GM21528 (cell line): Measurements from ENCODE around the gene KLHL35.
"Not testable (repeated sequence)": the region's sequence is repeated elsewhere in the genome, so short reads cannot be mapped to it uniquely, and the experiment has no call there.

Source experiments
- ATAC-seq: cut with Tn5 transposase; IDR thresholded peaks from one replicate; pipeline ENCODE4 v1.9.1; 2021; ENCODE audit warnings: mild to moderate bottlenecking, moderate library complexity; ENCODE audit not compliant: unreplicated experiment, low FRiP score

The KLHL35 gene

GRCh38 chr11:75398906-75399305 lies 34.1 kb downstream of the KLHL35 start:
- ATAC-seq, result no peak

DNA sequence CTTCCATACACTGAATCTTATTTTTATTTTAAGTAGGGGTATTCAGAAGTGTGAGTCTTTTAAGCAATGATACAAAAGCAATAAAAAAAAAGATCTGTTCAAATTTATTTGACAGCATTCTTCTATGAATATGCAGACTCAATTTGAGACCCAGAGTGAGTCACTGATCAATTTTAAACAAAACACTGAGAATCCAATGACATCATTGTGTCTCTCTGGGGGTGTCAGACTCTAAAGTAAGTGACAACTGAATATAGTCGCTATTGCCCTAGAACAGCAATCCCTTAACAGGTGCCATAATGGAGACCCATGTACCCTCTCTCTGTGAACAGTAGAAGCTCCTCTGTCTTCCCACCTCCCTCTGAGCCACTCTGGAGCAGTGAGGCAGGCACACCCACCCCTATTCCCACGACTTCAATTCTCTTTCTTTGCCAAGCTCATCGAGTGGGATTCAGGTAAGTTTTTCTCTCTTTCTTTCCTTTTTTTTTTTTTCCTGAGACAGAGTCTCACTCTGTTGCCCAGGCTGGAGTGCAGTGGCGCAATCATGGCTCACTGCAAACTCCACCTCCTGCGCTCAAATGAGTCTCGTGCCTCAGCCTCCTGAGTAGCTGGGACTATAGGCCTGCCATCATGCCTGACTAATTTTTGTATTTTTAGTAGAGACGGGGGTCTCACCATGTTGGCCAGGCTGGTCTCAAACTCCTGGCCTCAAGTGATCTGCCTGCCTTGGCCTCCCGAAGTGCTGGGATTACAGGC lies 38.7 kb downstream of the KLHL35 start:
- ATAC-seq, result no peak

GRCh38 chr11:75389925-75390324 lies 43.1 kb downstream of the KLHL35 start:
- no peak for ATAC-seq

DNA sequence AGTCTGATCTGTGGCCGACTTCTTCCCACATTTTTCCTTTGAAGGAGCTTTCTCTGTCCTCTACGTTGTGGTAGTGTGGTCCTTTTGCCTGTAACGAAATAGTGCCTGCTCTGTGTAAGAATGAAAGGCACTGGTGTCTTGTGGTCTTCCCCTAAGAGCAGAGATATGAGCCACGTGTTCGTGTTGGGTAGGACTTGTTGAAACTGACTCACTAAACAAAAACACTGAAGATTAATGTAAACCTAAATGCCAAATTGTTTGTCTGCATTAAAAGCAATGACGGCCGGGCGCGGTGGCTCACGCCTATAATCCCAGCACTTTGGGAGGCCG lies 43.8 kb downstream of the KLHL35 start:
- ATAC-seq, result no peak

DNA sequence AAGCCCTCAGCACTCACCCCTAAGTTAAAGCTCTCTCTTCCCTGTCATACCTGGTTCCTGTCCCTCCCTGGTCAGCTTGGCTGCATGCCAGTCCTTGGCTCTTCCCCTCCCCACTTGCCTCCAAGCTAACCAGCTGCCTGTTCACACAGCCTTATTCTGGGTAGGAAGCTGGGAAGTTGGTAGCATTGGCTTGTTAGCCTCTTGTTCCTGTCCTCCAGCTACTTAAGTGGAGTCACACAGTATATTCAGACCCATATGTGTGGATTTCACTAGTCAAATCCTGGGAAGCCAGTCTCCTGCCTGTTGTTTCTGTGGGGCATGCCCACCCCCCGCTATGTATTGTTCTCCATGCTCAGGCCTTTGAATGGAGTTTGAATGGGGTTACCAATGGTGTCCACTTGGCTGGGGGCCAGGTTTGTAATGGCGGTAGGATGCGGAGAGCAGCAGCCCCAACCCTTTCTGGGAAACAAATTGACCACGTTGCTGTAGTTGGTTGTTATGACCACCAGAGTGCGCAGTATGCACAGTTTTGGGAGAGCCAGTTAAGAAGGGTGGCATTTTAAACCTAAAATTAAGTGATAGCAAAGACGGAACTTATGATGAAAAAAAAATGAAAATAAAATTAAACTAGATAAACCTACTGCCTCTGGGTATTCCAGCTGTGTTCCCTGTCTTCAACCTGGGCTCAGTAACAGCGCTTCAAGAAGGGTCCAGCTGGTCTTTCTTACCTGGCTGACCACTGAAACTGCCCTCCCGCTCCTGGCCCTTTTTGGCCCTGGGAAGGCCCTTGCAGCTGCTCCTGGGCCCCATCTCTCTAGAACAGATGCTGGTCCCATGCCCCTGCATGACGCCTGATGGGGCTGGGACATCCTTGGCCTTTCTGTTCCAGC lies 44.4 kb downstream of the KLHL35 start:
- no peak for ATAC-seq

DNA sequence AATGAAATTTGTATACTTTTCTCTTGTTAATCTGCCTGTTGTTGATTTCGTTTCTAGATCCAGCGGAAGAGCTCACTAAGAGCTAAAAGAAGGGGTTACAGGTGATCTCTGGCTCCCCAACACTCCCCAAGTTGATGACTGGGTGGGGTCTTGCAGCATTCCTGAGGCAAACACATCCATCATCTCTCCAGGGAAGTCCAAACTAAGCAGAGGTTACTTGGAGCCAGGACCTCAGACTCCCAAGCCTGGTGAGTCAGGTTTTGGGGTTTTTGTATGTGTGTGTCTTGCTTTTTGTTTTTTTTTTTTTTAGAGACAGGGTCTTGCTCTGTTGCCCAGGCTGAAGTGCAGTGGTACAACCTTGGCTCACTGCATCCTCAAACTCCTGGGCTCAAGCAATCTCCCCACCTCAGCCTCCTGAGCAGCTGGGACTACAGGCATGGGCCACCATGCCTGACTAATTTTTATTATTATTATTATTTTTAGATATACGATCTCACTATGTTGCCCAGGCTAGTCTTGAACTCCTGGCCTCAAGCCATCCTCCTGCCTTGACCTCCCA lies 45.2 kb downstream of the KLHL35 start:
- no peak for ATAC-seq

DNA sequence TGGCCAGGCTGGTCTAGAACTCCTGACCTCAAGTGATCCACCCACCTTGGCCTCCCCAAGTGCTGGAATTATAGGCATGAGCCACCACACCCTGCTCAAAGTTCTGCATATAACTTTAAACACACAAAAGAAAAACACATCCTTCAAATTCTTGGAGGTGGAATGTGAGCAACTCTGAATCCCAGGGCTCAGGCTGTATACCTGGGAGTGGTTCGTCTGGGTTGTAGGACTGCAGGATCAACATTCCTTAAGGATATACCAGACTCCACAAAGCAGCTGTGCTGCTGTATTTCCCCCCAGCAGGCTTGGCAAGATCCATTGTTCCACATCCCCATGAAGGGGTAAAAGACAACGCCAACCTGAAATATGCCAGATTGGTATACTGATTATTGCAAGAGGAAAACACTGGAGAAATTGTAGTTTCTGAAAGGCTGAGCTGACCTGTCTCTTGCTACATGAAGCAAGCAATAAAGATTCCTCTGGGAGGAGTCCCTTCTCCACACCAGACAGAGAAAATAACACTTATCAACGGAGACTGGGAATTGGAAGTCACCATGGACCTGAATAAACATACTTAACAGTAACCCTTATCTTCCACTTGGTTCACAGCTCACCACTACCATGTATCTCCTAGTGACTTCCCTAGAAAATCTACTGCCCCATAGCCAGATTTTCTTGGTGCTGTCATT lies 45.9 kb downstream of the KLHL35 start:
- no peak for ATAC-seq

DNA sequence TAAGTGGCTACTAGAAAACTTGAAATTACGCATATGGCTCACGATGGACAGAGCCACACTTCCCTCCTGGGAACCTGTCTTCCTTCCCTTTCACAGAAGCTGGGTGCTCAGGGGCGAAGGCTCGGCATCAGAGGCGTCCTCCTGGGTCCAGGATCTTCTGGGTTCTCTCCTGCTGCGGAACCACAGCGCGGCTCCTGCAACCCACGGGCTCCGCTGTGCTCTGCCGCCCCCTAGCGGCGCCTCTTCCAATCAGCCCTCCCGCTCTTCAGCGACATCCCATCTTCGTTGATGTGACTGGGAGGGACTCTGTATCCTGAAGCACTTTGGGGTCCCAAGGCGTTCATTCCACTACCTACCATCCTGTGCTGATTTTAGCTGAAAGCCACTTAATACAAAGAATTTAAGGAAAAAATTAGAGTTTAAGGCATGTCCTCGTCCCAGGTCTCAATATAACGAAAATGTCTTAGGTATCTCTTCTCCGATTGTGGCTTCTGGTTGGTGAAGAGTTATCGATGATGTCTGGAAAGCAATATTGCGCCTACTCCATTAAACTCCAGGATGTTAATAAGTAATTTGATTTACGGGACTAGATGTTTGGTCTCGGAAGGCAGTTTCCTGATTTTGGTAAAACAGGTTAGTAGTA lies 48.4 kb downstream of the KLHL35 start:
- no peak for ATAC-seq

DNA sequence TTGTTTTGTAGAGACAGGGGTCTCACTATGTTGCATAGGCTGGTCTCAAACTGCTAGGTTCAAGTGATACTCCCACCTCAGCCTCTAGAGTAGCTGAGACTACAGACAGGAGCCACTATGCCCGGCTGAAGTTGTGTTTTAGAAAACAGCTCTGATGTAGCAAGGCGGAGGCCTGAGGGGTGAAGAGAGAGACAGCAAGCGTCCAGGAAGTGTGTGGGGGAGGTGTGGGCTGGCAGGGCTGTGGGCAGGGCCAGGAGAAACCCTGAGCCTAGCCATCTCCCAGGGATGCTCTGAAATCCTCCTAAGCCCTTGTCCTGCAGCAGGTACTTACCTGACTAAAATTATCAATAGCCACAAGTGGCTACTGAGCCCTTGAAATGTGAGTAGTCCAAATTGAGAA lies 49.8 kb downstream of the KLHL35 start:
- ATAC-seq, result no peak

DNA sequence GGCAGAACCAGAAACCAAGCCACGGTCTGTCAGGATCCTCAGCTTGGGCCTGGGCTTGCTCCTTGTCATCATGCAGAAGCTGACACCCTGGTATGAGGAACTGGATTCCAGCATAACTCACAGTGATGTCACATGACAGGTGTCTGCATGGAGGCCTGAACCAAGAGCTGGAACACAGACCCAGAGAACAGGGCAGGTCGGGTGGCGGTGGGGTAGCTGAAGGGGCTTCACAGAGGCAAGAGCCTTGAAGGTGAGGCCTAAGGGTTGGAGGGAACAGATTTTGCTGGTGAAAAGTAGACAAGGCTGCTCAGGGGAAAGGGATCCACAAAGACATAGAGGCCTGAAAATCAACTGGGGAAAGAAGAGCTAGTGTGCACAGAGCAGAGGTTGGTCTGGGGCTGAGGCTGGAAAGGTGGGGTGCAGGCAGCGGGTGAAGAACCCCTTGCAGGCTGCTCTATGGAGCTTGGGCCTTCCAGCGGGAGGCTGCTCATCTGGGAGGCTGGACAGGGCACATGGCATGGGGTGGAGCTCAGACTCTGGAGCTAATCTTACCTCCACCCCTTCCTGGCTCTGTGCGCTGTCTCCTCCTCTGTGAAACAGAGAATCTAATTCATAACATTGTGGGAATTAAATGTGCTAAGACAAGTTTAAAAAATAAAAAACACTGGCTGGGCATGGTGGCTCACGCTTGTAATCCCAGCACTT lies 52.1 kb downstream of the KLHL35 start:
- ATAC-seq, result no peak

- no peak for ATAC-seq
Observed at GRCh38 chr11:75380245-75380644, 52.8 kb downstream of the KLHL35 start.

GRCh38 chr11:75378776-75379175 lies 54.2 kb downstream of the KLHL35 start:
- ATAC-seq, result not testable (repeated sequence)

GRCh38 chr11:75376175-75376574 lies 56.8 kb downstream of the KLHL35 start:
- ATAC-seq, result no peak

DNA sequence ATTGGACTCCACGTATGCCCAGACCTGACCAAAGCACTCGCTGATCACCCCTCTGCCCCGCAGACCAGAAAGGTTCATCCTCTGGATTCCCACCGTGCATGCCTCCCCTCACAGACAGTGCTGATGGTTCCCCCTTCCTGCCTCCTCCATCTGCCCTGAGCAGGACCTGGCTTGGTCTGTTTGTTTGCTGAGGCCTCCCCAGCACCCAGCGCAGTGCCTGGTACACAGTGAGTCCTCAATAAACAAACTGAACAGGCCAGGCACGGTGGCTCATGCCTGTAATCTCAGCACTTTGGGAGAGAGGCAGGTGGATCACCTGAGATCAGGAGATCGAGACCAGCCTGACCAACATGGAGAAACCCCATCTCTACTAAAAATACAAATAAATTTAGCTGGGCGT lies 57.4 kb downstream of the KLHL35 start:
- no peak for ATAC-seq

DNA sequence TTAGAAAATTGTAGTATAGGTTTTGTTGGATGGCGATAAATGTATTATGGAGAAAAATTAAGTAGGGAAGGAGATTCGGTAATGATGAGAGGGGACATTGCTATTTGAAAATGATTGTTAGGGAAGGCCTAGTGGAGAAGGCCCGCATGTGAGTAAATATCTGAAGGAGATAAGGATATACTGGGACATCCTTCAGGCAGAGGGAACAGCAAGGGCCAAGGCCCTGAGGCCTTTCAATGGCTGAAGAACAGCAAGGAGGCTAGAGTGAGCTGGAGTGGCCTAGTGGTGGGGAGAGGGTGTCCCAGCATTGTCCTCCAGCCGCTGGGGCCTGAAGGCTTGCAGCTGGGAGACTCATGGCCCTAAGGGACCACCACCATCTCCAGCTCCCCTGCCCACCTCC lies 58.4 kb downstream of the KLHL35 start:
- no peak for ATAC-seq

- ATAC-seq, result no peak
Observed at GRCh38 chr11:75373201-75373600, 59.8 kb downstream of the KLHL35 start.
